IMR-90 (cell line): Measurements from ENCODE around the gene PKIG. TPM values are rescaled to one million over a fixed set of nuclear protein-coding genes. Genes with fewer than 3 reads are reported as not detected.

Source experiments
- ATAC-seq: fragments of 200-7000 bp; cut with Tn5 transposase; 2 replicates; pipeline ENCODE4 v1.9.1; 2020; ENCODE audit warnings: low read depth, mild to moderate bottlenecking, moderate library complexity
- BruUV-seq: library from RNA; stranded (reverse); fragments of 400-500 nt; replicated peaks from 2 replicates; lab custom pipeline; 2021; lab: Mats Ljungman, UMichigan
- CTCF ChIA-PET: fragments of 300-600 bp; formaldehyde crosslinking; extraction: SDS; loops from one replicate; lab custom pipeline; 2021; ENCODE audit warnings: antibody characterized with exemption; lab: Yijun Ruan, JAX
- POLR2A ChIA-PET: fragments of 300-600 bp; sonication (Branson Sonifier 250); formaldehyde crosslinking; loops from one replicate; lab custom pipeline; 2022; ENCODE audit warnings: antibody characterized with exemption; ENCODE audit not compliant: unreplicated experiment; lab: Charles Lee
- DNase-seq: peaks from one replicate; pipeline ENCODE4 v3.0.0; 2013
- H2AFZ ChIP-seq: replicated peaks from 2 replicates; pipeline ENCODE3; 2013; ENCODE audit warnings: low read length, mild to moderate bottlenecking; ENCODE audit not compliant: poor library complexity
- H2AK5ac ChIP-seq: 2 replicates; pipeline ENCODE4 v1.6.1; 2013; ENCODE audit warnings: low read depth, low read length, inconsistent platforms
- H2AK9ac ChIP-seq: replicated peaks from 2 replicates; pipeline ENCODE3; 2013; ENCODE audit warnings: mild to moderate bottlenecking, low read depth, low read length, moderate library complexity; ENCODE audit not compliant: poor library complexity
- H2BK120ac ChIP-seq: 2 replicates; pipeline ENCODE4 v1.6.1; 2013; ENCODE audit warnings: low read depth, low read length, inconsistent platforms
- H2BK15ac ChIP-seq: 3 replicates; pipeline ENCODE4 v1.6.1; 2013; ENCODE audit warnings: low read depth, low read length, inconsistent platforms
- H2BK20ac ChIP-seq: 2 replicates; pipeline ENCODE4 v1.6.1; 2013; ENCODE audit warnings: low read depth, mild to moderate bottlenecking, inconsistent platforms, low read length, moderate library complexity
- H2BK5ac ChIP-seq: 2 replicates; pipeline ENCODE4 v1.6.1; 2013; ENCODE audit warnings: mild to moderate bottlenecking, low read depth, low read length, inconsistent platforms; ENCODE audit not compliant: poor library complexity, severe bottlenecking
- H3K14ac ChIP-seq: replicated peaks from 2 replicates; pipeline ENCODE4 v1.6.1; 2013; ENCODE audit warnings: low read depth, low read length, inconsistent platforms
- H3K18ac ChIP-seq: 2 replicates; pipeline ENCODE4 v1.6.1; 2013; ENCODE audit warnings: low read depth, low read length, control low read depth
- H3K23ac ChIP-seq: 2 replicates; pipeline ENCODE4 v1.6.1; 2013; ENCODE audit warnings: low read depth, low read length, inconsistent platforms
- H3K27ac ChIP-seq: 2 replicates; pipeline ENCODE4 v1.5.1; 2013; ENCODE audit warnings: mild to moderate bottlenecking, control low read depth, low read length; ENCODE audit not compliant: insufficient read depth
- H3K27me3 ChIP-seq: 2 replicates; pipeline ENCODE4 v1.6.1; 2013; ENCODE audit warnings: low read length; ENCODE audit not compliant: control insufficient read depth, insufficient read depth
- H3K36me3 ChIP-seq: 2 replicates; pipeline ENCODE4 v1.6.1; 2013; ENCODE audit warnings: low read length, mixed read lengths; ENCODE audit not compliant: control insufficient read depth, insufficient read depth
- H3K4ac ChIP-seq: 2 replicates; pipeline ENCODE4 v1.6.1; 2013; ENCODE audit warnings: low read depth, low read length, inconsistent platforms
- H3K4me1 ChIP-seq: 2 replicates; pipeline ENCODE4 v1.6.1; 2013; ENCODE audit warnings: low read length, mixed read lengths; ENCODE audit not compliant: control insufficient read depth, insufficient read depth
- H3K4me2 ChIP-seq: 2 replicates; pipeline ENCODE4 v1.6.1; 2013; ENCODE audit warnings: low read depth, mild to moderate bottlenecking, control low read depth, low read length, moderate library complexity
- H3K4me3 ChIP-seq: 2 replicates; pipeline ENCODE4 v1.5.1; 2013; ENCODE audit warnings: low read depth, mild to moderate bottlenecking, control low read depth, low read length, moderate library complexity; ENCODE audit not compliant: insufficient read depth
- H3K56ac ChIP-seq: 2 replicates; pipeline ENCODE4 v1.6.1; 2013; ENCODE audit warnings: low read length, inconsistent platforms; ENCODE audit not compliant: insufficient read depth; ENCODE audit errors: extremely low read depth
- H3K79me1 ChIP-seq, 2 experiments: 2 replicates each; pipeline ENCODE4 v1.6.1; 2013; ENCODE audit warnings: low read length in 2 of 2, inconsistent platforms in 1 of 2, low read depth in 1 of 2
- H3K9ac ChIP-seq: 2 replicates; pipeline ENCODE4 v1.6.1; 2013; ENCODE audit warnings: low read depth, low read length, control low read depth
- H3K9me1 ChIP-seq: 2 replicates; pipeline ENCODE4 v1.6.1; 2013; ENCODE audit warnings: low read length, inconsistent platforms; ENCODE audit not compliant: insufficient read depth
- H3K9me3 ChIP-seq: 2 replicates; pipeline ENCODE4 v1.6.1; 2013; ENCODE audit warnings: low read length; ENCODE audit not compliant: control insufficient read depth, insufficient read depth
- H4K20me1 ChIP-seq: 2 replicates; pipeline ENCODE4 v1.6.1; 2013; ENCODE audit warnings: low read length, inconsistent platforms; ENCODE audit not compliant: insufficient read depth
- H4K5ac ChIP-seq: 2 replicates; pipeline ENCODE4 v1.6.1; 2013; ENCODE audit warnings: mild to moderate bottlenecking, low read depth, low read length, control low read depth
- H4K8ac ChIP-seq, 2 experiments: 2 replicates each; pipeline ENCODE4 v1.6.1; 2013; ENCODE audit warnings: low read depth in 2 of 2, low read length in 2 of 2, control low read depth in 1 of 2, inconsistent platforms in 1 of 2
- H4K91ac ChIP-seq: 2 replicates; pipeline ENCODE4 v1.6.1; 2013; ENCODE audit warnings: low read depth, low read length, inconsistent platforms; ENCODE audit not compliant: insufficient read depth
- BHLHE40 ChIP-seq: fragments of 150-350 bp; IDR thresholded peaks from 2 replicates; pipeline ENCODE4 v1.6.1; 2016; ENCODE audit warnings: mild to moderate bottlenecking, low read depth, low read length
- CEBPB ChIP-seq: IDR thresholded peaks from 2 replicates; pipeline ENCODE4 v1.6.1; 2012; ENCODE audit warnings: low read depth, low read length, improper control_type of control experiment
- CHD1 ChIP-seq: IDR thresholded peaks from 2 replicates; pipeline ENCODE4 v1.6.1; 2012; ENCODE audit warnings: low read depth, low read length, improper control_type of control experiment
- MXI1 ChIP-seq: IDR thresholded peaks from 2 replicates; pipeline ENCODE4 v1.6.1; 2012; ENCODE audit warnings: low read depth, mild to moderate bottlenecking, low read length, moderate library complexity, borderline replicate concordance
- POLR2A ChIP-seq: IDR thresholded peaks from 2 replicates; pipeline ENCODE4 v1.6.1; 2012; ENCODE audit warnings: mild to moderate bottlenecking, low read depth, low read length
- RAD21 ChIP-seq: IDR thresholded peaks from 2 replicates; pipeline ENCODE4 v1.6.1; 2012; ENCODE audit warnings: low read length, improper control_type of control experiment
- SMC3 ChIP-seq: fragments of 150-350 bp; IDR thresholded peaks from 2 replicates; pipeline ENCODE4 v1.6.1; 2016; ENCODE audit warnings: low read depth, mild to moderate bottlenecking, antibody characterized with exemption, low read length, moderate library complexity
- WGBS, 2 experiments: methylation state at CpG; one replicate each; pipeline versions ENCODE4 v1.1.5 to v1.1.7; 2013; ENCODE audit warnings: missing lambda C conversion rate in 2 of 2; ENCODE audit not compliant: insufficient read length in 1 of 2; ENCODE audit errors: extremely low coverage in 2 of 2; 5-methylcytosine and 5-hydroxymethylcytosine counted together
- dilution Hi-C: fragments of 300-500 bp; cut with HindIII; formaldehyde crosslinking; loops from one replicate; pipeline ENCODE4 v1.14.3; 2018; ENCODE audit warnings: low sequenced_read_pairs; ENCODE audit not compliant: unreplicated experiment
- in situ Hi-C: fragments of 300-500 bp; cut with MboI; formaldehyde crosslinking; loops from 3 replicates; pipeline ENCODE4 v1.14.3; 2019; ENCODE audit warnings: low sequenced_read_pairs, inconsistent platforms, mixed read lengths
- intact Hi-C: fragments of 100-400 bp; cut with micrococcal nuclease; formaldehyde crosslinking; loops from 2 replicates; pipeline ENCODE4 v1.10.0; 2022
- polyA plus RNA-seq, 3 experiments: library from polyadenylated mRNA; depleted of rRNA; stranded (reverse); fragments of >200 nt; gene quantifications; 2 replicates each; pipeline ENCODE4 v1.2.3, GENCODE V29; 2012; ENCODE audit warnings: low replicate concordance in 1 of 3
- total RNA-seq: library from RNA; depleted of rRNA; stranded (reverse); fragments of >200 nt; gene quantifications from 2 replicates; pipeline ENCODE4 v1.2.3, GENCODE V29; 2012
- TF ChIP-seq, protein P1 (sequence below): fragments of 150-350 bp; IDR thresholded peaks from 2 replicates; pipeline ENCODE4 v1.6.1; 2016; ENCODE audit warnings: low read depth, mild to moderate bottlenecking, low read length, moderate library complexity, borderline replicate concordance

PKIG gene
- total and polyA plus RNA-seq, 2 of the 4 experiments (the other 2 are of a cell fraction) = 78.3 to 89.6 TPM

DNA sequence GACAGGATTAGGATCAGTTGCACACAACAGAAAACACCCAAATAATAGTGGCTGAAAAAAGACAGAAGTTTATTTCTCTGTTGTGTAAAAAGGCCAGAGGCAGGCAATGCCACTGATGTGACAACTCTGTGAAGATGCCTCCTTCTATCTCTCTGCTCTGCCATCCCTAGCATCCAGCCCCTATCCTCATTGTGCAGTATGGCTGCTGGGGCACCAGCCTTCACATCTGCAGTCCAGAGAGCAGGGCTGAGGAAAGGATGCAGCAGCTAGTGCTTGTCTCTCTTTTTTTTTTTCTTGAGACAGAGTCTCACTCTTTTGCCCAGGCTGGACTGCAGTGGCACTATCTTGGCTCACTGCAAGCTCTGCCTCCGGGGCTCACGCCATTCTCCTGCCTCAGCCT lies 75.5 kb downstream of the PKIG start:
- no peak for ATAC-seq
- Histone ChIP-seq H3K4me1 (no peaks in the 10 kb centered on the region; the same call in 1 of the 2 replicates), H2AK5ac (no peak overlapping the region), H2BK120ac (no peak overlapping the region), H2BK20ac (no peak overlapping the region), H3K27ac (no peak overlapping the region), H3K4ac (no peak overlapping the region), H3K9me3 (peaks cover 16% of the 10 kb centered on the region), H3K14ac (no peak overlapping the region), H2BK5ac (no peak overlapping the region), H4K20me1 (no peaks in the 10 kb centered on the region), H3K9me1 (no peaks in the 10 kb centered on the region; the same call in 1 of the 2 replicates), H3K56ac (no peak overlapping the region), H3K4me2 (no peak overlapping the region), H2AFZ (no peak overlapping the region), H3K9ac (no peak overlapping the region), H3K4me3 (no peak overlapping the region), H3K79me1 (no peaks in the 10 kb centered on the region), H2BK15ac (no peak overlapping the region), H3K27me3 (peaks cover 47% of the 10 kb centered on the region), H3K18ac (no peak overlapping the region), H4K8ac (no peak overlapping the region), H4K91ac (no peak overlapping the region), H4K5ac (no peak overlapping the region), H3K36me3 (no peaks in the 10 kb centered on the region), H2AK9ac (no peak overlapping the region), H3K23ac (no peak overlapping the region)
- no peak for DNase-seq
- in situ Hi-C loops = no loop called here
- TF ChIP-seq MXI1 = no peak
- TF ChIP-seq CHD1 = no peak
- no peak for TF ChIP-seq RAD21
- no peak for TF ChIP-seq POLR2A
- no peak for TF ChIP-seq CEBPB
- TF ChIP-seq, protein P1, sequence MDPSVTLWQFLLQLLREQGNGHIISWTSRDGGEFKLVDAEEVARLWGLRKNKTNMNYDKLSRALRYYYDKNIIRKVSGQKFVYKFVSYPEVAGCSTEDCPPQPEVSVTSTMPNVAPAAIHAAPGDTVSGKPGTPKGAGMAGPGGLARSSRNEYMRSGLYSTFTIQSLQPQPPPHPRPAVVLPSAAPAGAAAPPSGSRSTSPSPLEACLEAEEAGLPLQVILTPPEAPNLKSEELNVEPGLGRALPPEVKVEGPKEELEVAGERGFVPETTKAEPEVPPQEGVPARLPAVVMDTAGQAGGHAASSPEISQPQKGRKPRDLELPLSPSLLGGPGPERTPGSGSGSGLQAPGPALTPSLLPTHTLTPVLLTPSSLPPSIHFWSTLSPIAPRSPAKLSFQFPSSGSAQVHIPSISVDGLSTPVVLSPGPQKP = no peak
- no peak for TF ChIP-seq SMC3
- no peak for TF ChIP-seq BHLHE40
- dilution Hi-C loops = no loop called here
- ChIA-PET POLR2A (no interaction called here), CTCF (no interaction called here)
- intact Hi-C loops = no loop called here
- BruUV-seq = no TSS peak
- no CpG with 5 or more reads among the region's 2 CpGs for WGBS, 2 experiments
